Skeletal muscle satellite cell (primary cell): ENCODE data around the gene ASPSCR1.

Source experiments
- H3K27me3 ChIP-seq: 2 replicates; pipeline ENCODE4 v1.7.0; 2013; ENCODE audit warnings: low read length; ENCODE audit not compliant: control insufficient read depth, insufficient read depth
- H3K36me3 ChIP-seq: 2 replicates; pipeline ENCODE4 v1.7.0; 2013; ENCODE audit warnings: mild to moderate bottlenecking, control low read depth, low read length; ENCODE audit not compliant: insufficient read depth
- H3K4me1 ChIP-seq: 2 replicates; pipeline ENCODE4 v1.7.0; 2013; ENCODE audit warnings: low read length; ENCODE audit not compliant: control insufficient read depth, insufficient read depth
- H3K4me2 ChIP-seq: 2 replicates; pipeline ENCODE4 v1.7.0; 2013; ENCODE audit warnings: mild to moderate bottlenecking, low read length
- H3K4me3 ChIP-seq: 2 replicates; pipeline ENCODE4 v1.7.0; 2013; ENCODE audit warnings: low read length
- H3K9ac ChIP-seq: 2 replicates; pipeline ENCODE4 v1.7.0; 2013; ENCODE audit warnings: mild to moderate bottlenecking, low read depth, low read length, moderate library complexity
- H3K9me3 ChIP-seq: replicated peaks from 2 replicates; pipeline ENCODE4 v1.7.0; 2013; ENCODE audit warnings: mild to moderate bottlenecking, control low read depth, low read length

ASPSCR1 gene

DNA sequence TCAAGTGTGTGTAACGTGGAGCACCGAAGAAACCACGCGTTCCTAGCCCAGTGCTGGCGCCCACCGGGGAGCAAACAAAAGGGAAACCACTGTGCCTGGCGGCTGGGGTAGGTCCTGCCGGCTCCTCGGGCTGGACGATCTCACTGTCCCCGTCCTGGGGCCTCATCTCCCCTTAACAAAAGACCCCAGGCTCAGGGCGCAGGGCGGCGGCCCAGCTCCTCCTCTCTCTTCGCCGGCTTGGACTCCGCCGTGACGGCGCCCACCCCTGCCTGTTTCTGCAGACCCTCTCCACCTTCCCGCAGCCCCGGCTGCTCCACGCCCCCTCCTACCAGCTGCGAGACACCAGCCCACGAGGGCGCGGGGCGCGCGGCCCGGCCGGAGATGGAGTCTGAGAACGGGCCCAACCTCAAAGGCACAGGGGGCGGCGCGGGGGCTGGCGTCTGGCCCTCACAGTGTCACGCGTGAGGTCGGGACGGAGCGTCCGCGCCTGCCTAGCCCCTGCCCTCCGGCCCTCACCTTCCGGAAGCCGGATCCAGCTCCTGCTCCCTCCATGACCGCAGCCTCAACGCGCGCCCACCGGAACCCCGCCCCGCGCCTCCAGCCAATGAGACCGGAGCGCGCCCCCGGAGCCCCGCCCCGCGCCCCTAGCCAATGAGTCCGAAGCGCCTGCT lies 45.0 kb downstream of the ASPSCR1 start, which contains the start of gene CENPX:
TSS of gene CENPX (minus strand) at position 569 of the 671 bp plus-strand sequence. CDS start at position 552, 17 bp downstream.
- no peaks in the 10 kb centered on the region for H3K9me3 ChIP-seq
- H3K4me3 ChIP-seq, result peak within 1 kb of the TSS; percentile 96
- peak within 1 kb of the TSS; percentile 87 for H3K9ac ChIP-seq
- no peaks in the 10 kb centered on the region for H3K27me3 ChIP-seq
- peaks cover 25% of the 10 kb centered on the region for H3K4me1 ChIP-seq
- peak within 1 kb of the TSS; percentile 100 for H3K4me2 ChIP-seq
- peaks cover 8% of the 10 kb centered on the region for H3K36me3 ChIP-seq

DNA sequence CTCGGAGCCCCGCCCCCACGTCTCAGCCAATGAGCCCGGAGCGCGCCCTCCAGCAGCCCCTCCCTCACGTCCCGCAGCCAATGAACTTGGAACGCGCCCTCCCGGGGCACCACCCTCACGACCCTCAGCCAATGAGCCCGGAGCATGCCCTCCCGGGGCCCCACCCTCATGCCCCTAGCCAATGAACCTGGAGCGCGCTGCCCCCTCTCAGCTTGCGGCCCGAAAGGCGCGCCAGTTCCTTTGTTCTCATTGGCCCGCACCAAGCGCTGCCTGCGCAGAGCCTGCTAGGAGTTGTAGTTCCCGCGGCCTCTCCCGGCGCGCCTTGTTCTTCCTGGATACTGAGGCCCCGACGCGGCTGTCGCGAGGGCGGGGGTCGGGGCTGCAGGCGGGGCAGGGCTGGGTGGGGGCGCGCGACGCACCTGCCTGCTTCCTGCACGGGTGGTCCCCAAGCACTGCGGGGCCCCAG lies 45.6 kb downstream of the ASPSCR1 start, which contains the start of gene LRRC45:
TSS of gene LRRC45 (plus strand) at position 325 of the 466 bp plus-strand sequence. CDS start 339 bp downstream, outside the sequence.
- H3K4me1 ChIP-seq, result peaks cover 25% of the 10 kb centered on the region
- H3K4me3 ChIP-seq, result peak within 1 kb of the TSS; percentile 96
- H3K9me3 ChIP-seq, result no peaks in the 10 kb centered on the region
- peaks cover 8% of the 10 kb centered on the region for H3K36me3 ChIP-seq
- peak within 1 kb of the TSS; percentile 87 for H3K9ac ChIP-seq
- peak within 1 kb of the TSS; percentile 100 for H3K4me2 ChIP-seq
- H3K27me3 ChIP-seq, result no peaks in the 10 kb centered on the region

- peak overlapping the region; percentile 77 for H3K9ac ChIP-seq
- H3K27me3 ChIP-seq, result no peaks in the 10 kb centered on the region
- H3K4me3 ChIP-seq, result peak overlapping the region; percentile 90
- H3K4me1 ChIP-seq, result peaks cover 25% of the 10 kb centered on the region
- peaks cover 6% of the 10 kb centered on the region for H3K36me3 ChIP-seq
- peak overlapping the region; percentile 100 for H3K4me2 ChIP-seq
- H3K9me3 ChIP-seq, result no peaks in the 10 kb centered on the region
These were observed 46.2 kb downstream of the ASPSCR1 start for GRCh38 chr17:82023447-82024241.

DNA sequence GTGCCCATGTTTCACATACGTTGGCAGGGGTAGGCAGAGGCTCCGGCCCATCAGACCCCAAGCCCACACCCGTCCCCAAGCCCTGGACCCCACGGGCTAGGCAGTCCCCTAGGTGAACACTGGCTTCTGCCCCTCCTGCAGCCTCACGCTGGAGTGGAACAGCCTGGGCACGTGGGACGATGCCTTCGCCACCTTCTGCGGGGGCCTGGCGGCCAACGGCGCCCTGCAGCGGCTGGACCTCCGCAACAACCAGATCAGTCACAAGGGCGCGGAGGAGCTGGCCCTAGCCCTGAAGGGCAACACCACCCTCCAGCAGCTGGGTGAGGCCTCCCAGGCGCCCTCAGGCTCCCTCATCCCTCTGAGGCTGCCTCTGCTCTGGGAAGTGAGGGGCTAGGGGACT lies 47.4 kb downstream of the ASPSCR1 start:
- no peak overlapping the region for H3K9ac ChIP-seq
- no peaks in the 10 kb centered on the region for H3K36me3 ChIP-seq
- peaks cover 25% of the 10 kb centered on the region for H3K4me1 ChIP-seq
- no peaks in the 10 kb centered on the region for H3K27me3 ChIP-seq
- no peak overlapping the region for H3K4me2 ChIP-seq
- H3K4me3 ChIP-seq, result no peak overlapping the region
- H3K9me3 ChIP-seq, result no peaks in the 10 kb centered on the region

GRCh38 chr17:82025401-82026107 lies 48.1 kb downstream of the ASPSCR1 start:
- Histone ChIP-seq H3K9ac (no peak overlapping the region), H3K36me3 (no peaks in the 10 kb centered on the region), H3K27me3 (no peaks in the 10 kb centered on the region), H3K4me2 (no peak overlapping the region), H3K9me3 (no peaks in the 10 kb centered on the region), H3K4me3 (no peak overlapping the region), H3K4me1 (peaks cover 28% of the 10 kb centered on the region)

DNA sequence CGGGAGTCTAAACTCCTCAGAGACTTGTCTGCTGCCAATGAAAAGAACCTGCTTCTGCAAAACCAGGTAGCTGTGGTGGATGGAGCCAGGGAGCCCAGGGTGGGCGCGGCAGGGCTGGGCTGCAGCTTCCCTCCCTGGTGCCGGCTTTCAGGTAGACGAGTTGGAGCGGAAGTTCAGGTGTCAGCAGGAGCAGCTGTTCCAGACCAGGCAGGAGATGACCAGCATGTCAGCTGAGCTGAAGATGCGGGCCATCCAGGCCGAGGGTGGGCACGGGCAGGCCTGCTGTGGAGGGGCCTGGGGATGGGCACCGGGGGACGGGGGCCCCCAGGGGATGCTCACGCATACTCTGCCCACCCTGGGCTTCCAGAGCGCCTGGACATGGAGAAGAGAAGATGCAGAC lies 50.8 kb downstream of the ASPSCR1 start:
- H3K4me3 ChIP-seq, result no peak overlapping the region
- H3K9me3 ChIP-seq, result no peaks in the 10 kb centered on the region
- H3K4me2 ChIP-seq, result no peak overlapping the region
- peaks cover 23% of the 10 kb centered on the region for H3K4me1 ChIP-seq
- H3K27me3 ChIP-seq, result no peaks in the 10 kb centered on the region
- H3K9ac ChIP-seq, result no peak overlapping the region
- H3K36me3 ChIP-seq, result no peaks in the 10 kb centered on the region

GRCh38 chr17:82028966-82029365 lies 51.5 kb downstream of the ASPSCR1 start:
- Histone ChIP-seq H3K4me1 (peaks cover 18% of the 10 kb centered on the region), H3K4me3 (no peak overlapping the region), H3K36me3 (no peaks in the 10 kb centered on the region), H3K9ac (no peak overlapping the region), H3K9me3 (no peaks in the 10 kb centered on the region), H3K27me3 (no peaks in the 10 kb centered on the region), H3K4me2 (no peak overlapping the region)

- H3K4me3 ChIP-seq, result no peak overlapping the region
- H3K4me2 ChIP-seq, result no peak overlapping the region
- peaks cover 14% of the 10 kb centered on the region for H3K4me1 ChIP-seq
- no peaks in the 10 kb centered on the region for H3K9me3 ChIP-seq
- no peaks in the 10 kb centered on the region for H3K27me3 ChIP-seq
- H3K36me3 ChIP-seq, result no peaks in the 10 kb centered on the region
- no peak overlapping the region for H3K9ac ChIP-seq
These were observed 52.0 kb downstream of the ASPSCR1 start for GRCh38 chr17:82029391-82029790.

GRCh38 chr17:82029990-82030469 lies 52.6 kb downstream of the ASPSCR1 start:
- Histone ChIP-seq H3K4me3 (no peak overlapping the region), H3K36me3 (no peaks in the 10 kb centered on the region), H3K27me3 (no peaks in the 10 kb centered on the region), H3K9ac (no peak overlapping the region), H3K4me1 (peaks cover 14% of the 10 kb centered on the region), H3K4me2 (peak overlapping the region; percentile 87), H3K9me3 (no peaks in the 10 kb centered on the region)

GRCh38 chr17:82030470-82031302 lies 53.3 kb downstream of the ASPSCR1 start:
- Histone ChIP-seq H3K36me3 (no peaks in the 10 kb centered on the region), H3K9ac (peak overlapping the region; percentile 30), H3K4me1 (peaks cover 14% of the 10 kb centered on the region), H3K4me2 (peak overlapping the region; percentile 87), H3K27me3 (no peaks in the 10 kb centered on the region), H3K4me3 (peak overlapping the region; percentile 66), H3K9me3 (no peaks in the 10 kb centered on the region)
